Upper lobe of left lung (tissue), 4 donors: ENCODE results near the gene CSTPP1.

Experiments
- CTCF ChIP-seq, 6 experiments: fragments of 450-650 bp in 4 of 6; fragments of 200-600 bp in 2 of 6; sonication (generic) in 2 of 6; IDR thresholded peaks; one replicate each; pipeline ENCODE4 v1.5.1; 2016 to 2019; ENCODE audit warnings: antibody characterized with exemption in 6 of 6
- EP300 ChIP-seq, 4 donors: sonication (generic); formaldehyde crosslinking; IDR thresholded peaks; one replicate each; pipeline ENCODE4 v1.5.1; 2017; ENCODE audit warnings: antibody characterized with exemption in 4 of 4, control low read depth in 2 of 4
- POLR2A ChIP-seq, 4 donors: fragments of 450-650 bp; IDR thresholded peaks; one replicate each; pipeline ENCODE4 v1.5.1; 2016 to 2017; ENCODE audit warnings: antibody characterized with exemption in 4 of 4, mild to moderate bottlenecking in 2 of 4
- POLR2AphosphoS5 ChIP-seq, 2 donors: sonication (generic); formaldehyde crosslinking; IDR thresholded peaks; one replicate each; pipeline ENCODE4 v1.5.1; 2017; ENCODE audit warnings: antibody characterized with exemption in 2 of 2

GRCh38 chr11:47147681-47148080, 211.1 kb downstream of the CSTPP1 start:
- TF ChIP-seq CTCF (IDR thresholded peaks at IDR 0.05) (no peak), POLR2A (IDR thresholded peaks at IDR 0.05) (no peak), POLR2AphosphoS5 (IDR thresholded peaks at IDR 0.05) (no peak), EP300 (IDR thresholded peaks at IDR 0.05) (no peak)
